Stimulated activated effector memory CD8-positive, alpha-beta T cell treated with anti-CD3 and anti-CD28 coated beads, Interleukin-12 subunit alpha, Interleukin-12 subunit beta, amount 100 ng/mL, for 72 hours (primary cell): ENCODE measurements around the gene IKZF1.

ENCODE experiments used
- ATAC-seq: fragments of 150-1000 bp; cut with Tn5 transposase; 2 replicates; pipeline ENCODE4 v1.10.0; 2021
- DNase-seq, 2 donors: peaks; one replicate each; pipeline ENCODE4 v3.0.0; 2021 to 2022; ENCODE audit warnings: low spot score in 2 of 2
- H3K27ac Mint-ChIP-seq: one replicate; pipeline ENCODE4 v1.8.0; 2022; ENCODE audit warnings: mild to moderate bottlenecking, mixed read lengths
- H3K36me3 Mint-ChIP-seq: one replicate; pipeline ENCODE4 v1.8.0; 2022; ENCODE audit warnings: mild to moderate bottlenecking, mixed read lengths
- H3K4me1 Mint-ChIP-seq: one replicate; pipeline ENCODE4 v1.8.0; 2022; ENCODE audit warnings: mixed read lengths
- H3K4me3 Mint-ChIP-seq: one replicate; pipeline ENCODE4 v1.8.0; 2022; ENCODE audit warnings: mild to moderate bottlenecking, mixed read lengths
- H3K9me3 Mint-ChIP-seq: one replicate; pipeline ENCODE4 v1.8.0; 2022; ENCODE audit warnings: mixed read lengths

IKZF1 gene

DNA sequence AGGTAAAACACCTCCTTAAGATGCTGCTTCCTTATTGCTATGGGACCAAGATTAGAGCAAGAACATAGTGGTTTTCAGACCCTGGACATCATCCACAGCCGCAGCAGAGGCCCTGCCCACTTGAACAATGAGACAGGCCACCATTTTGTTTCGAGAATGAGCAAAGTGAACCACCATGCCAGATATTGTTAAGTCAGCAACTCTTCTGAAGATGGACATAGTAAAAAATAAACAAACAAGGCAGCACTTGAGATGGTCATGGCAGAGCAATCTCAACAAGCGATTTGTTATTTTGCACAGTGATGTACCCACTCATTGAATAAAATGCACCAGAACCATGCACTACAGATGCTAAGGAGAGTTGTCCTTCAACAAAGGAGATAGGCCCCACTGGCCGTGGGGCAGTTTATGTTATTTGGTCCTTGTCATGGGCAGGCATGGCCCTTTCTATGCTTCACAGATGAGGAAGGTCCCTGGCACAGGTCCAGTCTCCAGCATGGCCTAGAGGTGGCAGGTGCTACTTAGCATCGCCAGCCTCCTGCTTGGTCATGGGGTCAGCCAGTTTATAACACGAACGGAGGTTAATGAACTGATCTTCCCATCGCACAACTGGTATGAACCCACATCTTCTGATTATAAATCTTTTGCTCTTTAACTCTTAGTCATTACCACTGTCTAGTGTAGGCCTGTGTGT lies 44.1 kb downstream of the IKZF1 start:
- peak in 1 of 2 donors; percentile 52 for DNase-seq
- Mint-ChIP-seq H3K4me3 (peak overlapping the region; percentile 69), H3K36me3 (no peaks in the 10 kb centered on the region), H3K9me3 (no peaks in the 10 kb centered on the region), H3K27ac (no peak overlapping the region), H3K4me1 (peaks cover 92% of the 10 kb centered on the region)
- ATAC-seq = no peak

DNA sequence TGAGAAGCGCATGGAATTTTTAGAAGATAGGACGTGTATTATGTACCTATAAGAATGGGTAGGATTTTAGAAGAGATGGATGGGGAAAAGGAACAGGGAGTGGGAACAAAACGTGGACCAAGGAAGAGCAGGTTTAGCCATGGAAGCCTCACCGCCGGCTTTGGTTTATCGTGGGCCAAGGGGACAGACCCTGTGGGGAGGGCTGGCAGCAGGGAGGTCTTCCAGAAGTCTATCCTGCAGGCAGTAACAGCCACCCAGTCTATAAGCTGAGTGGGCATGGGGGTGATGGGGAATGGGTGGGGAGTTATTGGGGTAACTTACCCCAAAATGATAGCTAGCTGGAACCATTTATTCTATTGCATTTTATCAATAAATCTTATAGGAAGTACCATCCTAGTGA lies 44.9 kb downstream of the IKZF1 start:
- Mint-ChIP-seq H3K4me3 (peak overlapping the region; percentile 69), H3K4me1 (peaks cover 92% of the 10 kb centered on the region), H3K9me3 (no peaks in the 10 kb centered on the region), H3K27ac (no peak overlapping the region), H3K36me3 (no peaks in the 10 kb centered on the region)
- no peak for ATAC-seq
- no peak for DNase-seq

- DNase-seq = peak in 1 of 2 donors; percentile 87
- Mint-ChIP-seq H3K9me3 (no peaks in the 10 kb centered on the region), H3K36me3 (no peaks in the 10 kb centered on the region), H3K27ac (no peak overlapping the region), H3K4me1 (peaks cover 94% of the 10 kb centered on the region), H3K4me3 (peak overlapping the region; percentile 69)
- ATAC-seq = peak; percentile 88
Measured at GRCh38 chr7:50349963-50350944, 45.7 kb downstream of the IKZF1 start.

DNA sequence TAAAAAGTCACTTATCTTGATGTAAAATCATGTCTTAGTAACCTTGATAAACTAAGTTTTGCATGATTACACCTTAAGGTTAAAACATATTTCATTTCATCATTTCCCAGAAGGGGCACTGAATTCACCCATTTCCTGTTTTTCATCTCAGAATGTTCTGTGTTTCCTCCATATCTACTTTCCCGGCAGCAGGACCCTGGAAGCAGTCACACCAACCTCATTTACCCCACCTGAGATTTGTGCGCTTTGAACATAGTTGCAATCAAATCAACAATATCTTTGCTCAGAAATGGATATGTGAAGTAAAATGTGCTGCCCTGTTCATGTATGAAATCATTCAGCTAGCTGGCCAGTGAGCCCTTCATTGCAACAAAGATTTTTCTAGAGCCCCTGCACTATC lies 46.8 kb downstream of the IKZF1 start:
- Mint-ChIP-seq H3K4me1 (peaks cover 95% of the 10 kb centered on the region), H3K4me3 (peak overlapping the region; percentile 69), H3K27ac (no peak overlapping the region), H3K9me3 (no peaks in the 10 kb centered on the region), H3K36me3 (no peaks in the 10 kb centered on the region)
- DNase-seq (no peak), ATAC-seq (no peak)

- Mint-ChIP-seq H3K9me3 (no peaks in the 10 kb centered on the region), H3K27ac (no peak overlapping the region), H3K4me3 (peak overlapping the region; percentile 69), H3K36me3 (no peaks in the 10 kb centered on the region), H3K4me1 (peaks cover 95% of the 10 kb centered on the region)
- ATAC-seq = peak; percentile 77
- DNase-seq = no peak
Measured at GRCh38 chr7:50352282-50352681, 47.8 kb downstream of the IKZF1 start.

GRCh38 chr7:50352751-50353150 lies 48.2 kb downstream of the IKZF1 start:
- ATAC-seq (no peak), DNase-seq (no peak)
- Mint-ChIP-seq H3K4me1 (peaks cover 95% of the 10 kb centered on the region), H3K27ac (no peak overlapping the region), H3K9me3 (no peaks in the 10 kb centered on the region), H3K4me3 (peak overlapping the region; percentile 69), H3K36me3 (no peaks in the 10 kb centered on the region)

DNA sequence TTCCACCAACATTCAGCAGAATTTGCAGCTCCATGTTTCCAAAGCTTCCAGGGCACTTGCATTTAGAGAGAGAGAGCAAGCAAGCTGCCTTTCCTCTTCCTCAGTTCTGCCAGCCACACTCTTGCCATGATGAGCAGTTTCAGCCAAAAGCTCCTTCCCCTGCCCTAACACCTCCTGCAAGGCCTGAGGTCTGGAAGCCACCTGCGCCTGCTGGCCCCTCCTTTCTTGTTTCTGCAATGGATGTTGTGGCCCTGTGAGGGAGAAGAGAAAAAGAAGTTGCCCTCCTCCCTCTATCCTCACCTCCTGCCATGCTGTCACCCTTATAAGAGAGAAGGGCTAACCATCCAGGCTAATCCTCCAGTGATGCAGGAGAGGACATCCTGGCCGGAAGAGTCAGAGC lies 48.7 kb downstream of the IKZF1 start:
- Mint-ChIP-seq H3K9me3 (no peaks in the 10 kb centered on the region), H3K4me1 (peaks cover 95% of the 10 kb centered on the region), H3K4me3 (peak overlapping the region; percentile 69), H3K36me3 (no peaks in the 10 kb centered on the region), H3K27ac (no peak overlapping the region)
- ATAC-seq (no peak), DNase-seq (no peak)

DNA sequence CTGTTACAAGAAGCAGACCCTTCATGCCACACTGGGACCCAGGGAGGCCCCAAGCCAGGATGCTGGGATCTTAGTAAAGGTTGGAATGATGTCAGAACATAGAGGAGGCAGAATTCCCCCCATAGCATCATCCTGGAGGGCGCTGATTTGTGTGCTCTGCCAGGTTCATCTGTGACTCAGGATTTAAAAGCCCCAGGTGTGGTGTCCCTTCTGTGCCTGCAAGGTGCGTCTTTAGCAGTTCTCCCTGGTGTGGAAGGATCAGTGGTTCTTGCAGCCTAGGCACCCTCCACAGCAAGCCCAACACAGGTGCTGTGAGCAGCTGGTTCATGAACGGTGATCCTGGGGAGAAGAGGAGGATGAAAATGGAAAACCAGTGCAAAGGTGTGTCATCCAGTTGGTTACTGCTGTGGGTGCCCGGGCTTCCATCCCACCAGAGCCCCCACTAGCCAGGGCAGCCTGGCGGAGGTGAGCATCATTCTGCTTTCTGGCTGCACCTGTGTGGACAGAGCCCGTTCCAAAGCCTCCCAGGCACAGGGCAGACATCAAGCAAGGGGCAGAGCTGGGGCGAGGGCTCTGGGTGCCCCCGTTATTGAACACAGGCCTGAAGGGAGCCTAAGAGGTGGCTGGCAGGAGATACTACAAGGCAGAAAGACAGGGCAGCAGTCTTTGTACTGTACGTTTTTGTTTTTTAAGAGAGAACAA lies 49.5 kb downstream of the IKZF1 start:
- ATAC-seq (no peak), DNase-seq (no peak)
- peaks cover 95% of the 10 kb centered on the region for H3K4me1 Mint-ChIP-seq
- H3K36me3 Mint-ChIP-seq = no peaks in the 10 kb centered on the region
- H3K9me3 Mint-ChIP-seq = no peaks in the 10 kb centered on the region
- no peak overlapping the region for H3K27ac Mint-ChIP-seq
- H3K4me3 Mint-ChIP-seq = peak overlapping the region; percentile 69

DNA sequence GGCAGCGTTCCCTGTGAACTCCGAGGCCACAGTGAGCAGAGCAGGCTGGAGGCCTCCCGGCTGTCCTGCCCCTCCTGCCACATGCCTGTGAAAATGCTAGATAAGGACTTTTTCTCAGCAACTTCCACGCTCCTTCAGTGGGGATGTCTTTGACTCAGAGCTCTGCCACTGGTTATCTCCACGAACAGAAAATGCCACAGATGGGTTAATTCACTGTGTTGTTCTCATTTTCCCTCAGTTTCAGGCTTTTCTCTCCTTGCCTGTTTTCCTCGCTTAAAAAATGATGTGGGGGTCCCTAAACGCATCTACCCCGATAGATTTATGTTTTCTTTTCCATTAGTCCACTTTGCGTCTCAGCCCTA lies 51.3 kb downstream of the IKZF1 start:
- peak overlapping the region; percentile 69 for H3K4me3 Mint-ChIP-seq
- no peak for DNase-seq
- peaks cover 95% of the 10 kb centered on the region for H3K4me1 Mint-ChIP-seq
- H3K36me3 Mint-ChIP-seq = no peaks in the 10 kb centered on the region
- peak overlapping the region; percentile 97 for H3K27ac Mint-ChIP-seq
- ATAC-seq = no peak
- no peaks in the 10 kb centered on the region for H3K9me3 Mint-ChIP-seq

- H3K9me3 Mint-ChIP-seq = no peaks in the 10 kb centered on the region
- H3K36me3 Mint-ChIP-seq = no peaks in the 10 kb centered on the region
- H3K27ac Mint-ChIP-seq = peak overlapping the region; percentile 97
- no peak for ATAC-seq
- H3K4me1 Mint-ChIP-seq = peaks cover 95% of the 10 kb centered on the region
- no peak for DNase-seq
- H3K4me3 Mint-ChIP-seq = peak overlapping the region; percentile 69
Measured at GRCh38 chr7:50356212-50356944, 51.9 kb downstream of the IKZF1 start.

- Mint-ChIP-seq H3K36me3 (no peaks in the 10 kb centered on the region), H3K9me3 (no peaks in the 10 kb centered on the region), H3K27ac (peak overlapping the region; percentile 97), H3K4me1 (peaks cover 93% of the 10 kb centered on the region), H3K4me3 (peak overlapping the region; percentile 69)
- no peak for ATAC-seq
- DNase-seq = no peak
Measured at GRCh38 chr7:50356945-50357268, 52.4 kb downstream of the IKZF1 start.

GRCh38 chr7:50357426-50357825 lies 52.9 kb downstream of the IKZF1 start:
- Mint-ChIP-seq H3K27ac (peak overlapping the region; percentile 97), H3K36me3 (no peaks in the 10 kb centered on the region), H3K4me1 (peaks cover 93% of the 10 kb centered on the region), H3K4me3 (peak overlapping the region; percentile 69), H3K9me3 (no peaks in the 10 kb centered on the region)
- no peak for ATAC-seq
- no peak for DNase-seq

DNA sequence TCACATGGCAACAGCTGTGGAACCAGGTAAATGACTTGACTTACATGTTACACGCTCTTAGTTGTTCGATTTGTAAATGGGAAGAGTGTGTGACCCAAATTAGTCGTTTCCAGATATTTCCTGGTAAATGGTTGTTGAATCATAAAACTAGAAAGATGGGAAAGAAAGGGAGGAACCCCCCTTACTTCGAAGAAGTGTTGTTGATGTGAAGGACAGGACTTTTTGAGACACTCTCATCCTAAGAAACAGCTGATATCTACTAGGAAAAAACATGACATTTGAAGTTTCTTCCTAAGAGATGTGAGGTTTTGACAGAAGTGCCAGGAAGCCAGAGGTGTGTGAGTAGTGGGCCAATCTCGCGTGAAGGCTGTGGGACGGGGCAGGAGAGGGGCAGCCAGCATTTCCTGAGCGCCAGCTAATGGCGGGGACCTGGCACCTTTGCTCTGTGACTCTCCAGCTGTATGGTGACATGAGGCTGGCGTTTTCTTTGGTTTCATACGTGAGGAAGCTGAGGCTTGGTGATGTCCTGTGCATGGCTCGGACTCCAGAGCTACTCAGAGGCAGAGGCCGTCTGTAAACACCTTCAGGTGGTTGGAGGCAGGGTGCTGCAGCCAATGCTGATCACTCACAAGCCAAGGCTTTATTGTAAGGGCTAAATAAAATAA lies 53.7 kb downstream of the IKZF1 start:
- no peak for DNase-seq
- peaks cover 96% of the 10 kb centered on the region for H3K4me1 Mint-ChIP-seq
- no peaks in the 10 kb centered on the region for H3K36me3 Mint-ChIP-seq
- peak overlapping the region; percentile 97 for H3K27ac Mint-ChIP-seq
- peak; percentile 6 for ATAC-seq
- no peaks in the 10 kb centered on the region for H3K9me3 Mint-ChIP-seq
- H3K4me3 Mint-ChIP-seq = peak overlapping the region; percentile 69

- H3K27ac Mint-ChIP-seq = peak overlapping the region; percentile 97
- no peaks in the 10 kb centered on the region for H3K9me3 Mint-ChIP-seq
- no peaks in the 10 kb centered on the region for H3K36me3 Mint-ChIP-seq
- H3K4me3 Mint-ChIP-seq = peak overlapping the region; percentile 69
- no peak for ATAC-seq
- H3K4me1 Mint-ChIP-seq = peaks cover 96% of the 10 kb centered on the region
- no peak for DNase-seq
Measured at GRCh38 chr7:50358779-50359178, 54.3 kb downstream of the IKZF1 start.
